ENCODE data around the gene TMEM237. TPM values are rescaled to one million over a fixed set of nuclear protein-coding genes. Genes with fewer than 3 reads are reported as not detected.

The TMEM237 gene
- total and polyA plus RNA-seq, 8 donors: 0.87 to 41.5 (median 13.1) TPM

DNA sequence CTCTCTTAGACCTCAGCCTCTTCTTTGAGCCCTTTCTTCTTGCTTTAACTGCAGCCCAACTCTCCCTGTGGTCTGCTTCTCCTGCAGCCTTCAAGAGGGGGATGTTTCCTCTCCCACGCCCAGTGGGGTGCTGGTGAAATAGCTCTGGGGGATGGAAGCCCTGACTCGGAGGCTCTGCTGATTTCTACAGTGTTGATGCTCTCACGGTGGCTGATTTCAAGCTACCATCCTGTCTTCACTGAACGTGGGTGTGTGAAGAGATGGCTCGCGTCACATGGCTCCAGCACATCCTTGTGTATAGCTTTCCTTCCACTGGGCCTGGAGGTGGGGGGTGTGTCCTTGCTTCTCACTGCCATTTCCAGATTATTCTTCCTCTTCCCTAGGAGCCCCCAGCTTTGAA is 35.1 kb upstream of the TMEM237 start:
- peaks cover 0 to 14% (median 0%) of the 10 kb centered on the region in 3 donors for H3K27me3 ChIP-seq
- no peaks in the 10 kb centered on the region for H3K4me1 ChIP-seq
- 66 to 76% (median 73%) methylated on average over 6 of the region's 6 CpGs for WGBS, 5 donors
- H3K36me3 ChIP-seq: no peaks in the 10 kb centered on the region
- intact Hi-C loops (cut with DNase I; ENCODE audit: low total_unique reads): no loop called here
- H3K27ac ChIP-seq: no peak overlapping the region
- H3K4me3 ChIP-seq: no peak overlapping the region
- TF ChIP-seq POLR2AphosphoS5 (IDR thresholded peaks at IDR 0.05) (no peak), EP300 (IDR thresholded peaks at IDR 0.05) (no peak), POLR2A (IDR thresholded peaks at IDR 0.05) (no peak)
- TF ChIP-seq, protein P1, sequence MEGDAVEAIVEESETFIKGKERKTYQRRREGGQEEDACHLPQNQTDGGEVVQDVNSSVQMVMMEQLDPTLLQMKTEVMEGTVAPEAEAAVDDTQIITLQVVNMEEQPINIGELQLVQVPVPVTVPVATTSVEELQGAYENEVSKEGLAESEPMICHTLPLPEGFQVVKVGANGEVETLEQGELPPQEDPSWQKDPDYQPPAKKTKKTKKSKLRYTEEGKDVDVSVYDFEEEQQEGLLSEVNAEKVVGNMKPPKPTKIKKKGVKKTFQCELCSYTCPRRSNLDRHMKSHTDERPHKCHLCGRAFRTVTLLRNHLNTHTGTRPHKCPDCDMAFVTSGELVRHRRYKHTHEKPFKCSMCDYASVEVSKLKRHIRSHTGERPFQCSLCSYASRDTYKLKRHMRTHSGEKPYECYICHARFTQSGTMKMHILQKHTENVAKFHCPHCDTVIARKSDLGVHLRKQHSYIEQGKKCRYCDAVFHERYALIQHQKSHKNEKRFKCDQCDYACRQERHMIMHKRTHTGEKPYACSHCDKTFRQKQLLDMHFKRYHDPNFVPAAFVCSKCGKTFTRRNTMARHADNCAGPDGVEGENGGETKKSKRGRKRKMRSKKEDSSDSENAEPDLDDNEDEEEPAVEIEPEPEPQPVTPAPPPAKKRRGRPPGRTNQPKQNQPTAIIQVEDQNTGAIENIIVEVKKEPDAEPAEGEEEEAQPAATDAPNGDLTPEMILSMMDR (IDR thresholded peaks at IDR 0.05): no peak
- DNase-seq: no peak
- no peaks in the 10 kb centered on the region for H3K9me3 ChIP-seq

DNA sequence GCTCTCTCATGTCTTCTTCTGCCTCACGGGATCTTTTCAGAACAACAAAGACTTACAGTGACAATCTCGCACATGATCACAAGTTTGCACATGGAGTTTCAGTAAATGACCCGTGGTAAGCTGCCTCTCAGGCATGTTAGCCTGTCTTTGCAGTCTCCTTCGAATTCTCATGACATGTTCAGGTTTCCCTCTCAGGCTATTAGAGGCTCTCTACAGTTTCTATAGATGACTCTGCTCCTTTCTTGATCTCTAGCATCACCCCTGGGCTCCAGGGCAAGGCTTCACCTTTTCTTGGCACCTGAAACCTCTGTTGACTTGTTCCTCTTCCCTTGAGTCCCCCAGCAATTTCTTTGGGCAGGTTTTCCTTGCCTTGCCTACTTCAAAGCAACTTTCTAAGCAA is 32.2 kb upstream of the TMEM237 start:
- Histone ChIP-seq H3K9me3 (peaks cover 0 to 7% (median 0%) of the 10 kb centered on the region in 4 donors), H3K27ac (no peak overlapping the region), H3K27me3 (peaks cover 0 to 1% (median 0%) of the 10 kb centered on the region in 3 donors), H3K36me3 (no peaks in the 10 kb centered on the region), H3K4me3 (no peak overlapping the region), H3K4me1 (no peaks in the 10 kb centered on the region)
- TF ChIP-seq POLR2A (IDR thresholded peaks at IDR 0.05) (no peak), EP300 (IDR thresholded peaks at IDR 0.05) (no peak), POLR2AphosphoS5 (IDR thresholded peaks at IDR 0.05) (no peak)
- TF ChIP-seq, protein P1 (IDR thresholded peaks at IDR 0.05): no peak
- WGBS, 5 donors: 55 to 78% (median 73%) methylated on average over 4 of the region's 4 CpGs
- intact Hi-C loops (cut with DNase I; ENCODE audit: low total_unique reads): no loop called here
- DNase-seq: no peak

DNA sequence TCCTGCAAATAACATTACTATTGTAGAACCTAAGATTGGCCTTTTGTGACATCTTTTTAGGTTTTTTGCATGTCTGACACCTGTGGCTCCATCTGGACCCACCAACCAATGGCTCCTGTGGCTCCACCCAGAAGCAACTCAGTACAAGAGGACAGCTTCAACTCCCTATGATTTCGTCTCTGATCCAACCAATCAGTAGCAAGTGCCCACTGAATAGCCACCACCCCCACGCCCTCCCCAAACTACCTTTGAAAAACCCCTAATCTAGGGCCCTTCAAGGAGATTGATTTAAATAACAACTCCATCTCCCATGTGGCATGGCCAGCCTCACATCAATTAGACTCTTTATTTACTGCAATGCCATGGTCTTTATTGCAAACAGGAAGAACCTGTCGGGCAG is 31.5 kb upstream of the TMEM237 start:
- Histone ChIP-seq H3K4me1 (no peaks in the 10 kb centered on the region), H3K27ac (no peak overlapping the region), H3K27me3 (no peaks in the 10 kb centered on the region), H3K4me3 (no peak overlapping the region), H3K9me3 (peaks cover 0 to 7% (median 0%) of the 10 kb centered on the region in 4 donors), H3K36me3 (no peaks in the 10 kb centered on the region)
- intact Hi-C loops (cut with DNase I; ENCODE audit: low total_unique reads): no loop called here
- WGBS, 5 donors: 65 to 76% (median 70%) methylated on average over 3 of the region's 3 CpGs
- DNase-seq: no peak
- TF ChIP-seq POLR2A (IDR thresholded peaks at IDR 0.05) (no peak), EP300 (IDR thresholded peaks at IDR 0.05) (no peak), POLR2AphosphoS5 (IDR thresholded peaks at IDR 0.05) (no peak)
- TF ChIP-seq, protein P1 (IDR thresholded peaks at IDR 0.05): no peak

DNA sequence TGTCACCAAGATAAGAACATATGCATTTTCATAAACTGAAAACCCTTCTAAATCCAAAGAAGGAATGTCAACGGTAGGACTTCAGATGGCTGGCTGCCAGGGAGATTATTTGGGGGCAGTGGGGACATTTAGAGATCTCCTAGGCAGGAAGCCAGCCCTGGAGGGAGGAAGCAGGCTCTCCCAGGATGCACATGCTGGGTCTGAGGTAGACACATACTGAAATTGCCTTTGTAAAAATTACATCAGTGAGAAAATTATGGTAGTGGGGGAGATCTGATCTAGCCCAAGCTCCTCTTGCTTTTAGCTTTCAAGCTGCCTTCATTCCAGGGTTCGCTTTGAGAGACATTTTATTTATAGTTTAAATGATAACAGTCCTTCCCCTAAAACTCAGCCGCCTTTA is 31.0 kb upstream of the TMEM237 start:
- Histone ChIP-seq H3K4me1 (no peaks in the 10 kb centered on the region), H3K27ac (no peak overlapping the region), H3K27me3 (no peaks in the 10 kb centered on the region), H3K9me3 (peaks cover 0 to 7% (median 0%) of the 10 kb centered on the region in 4 donors), H3K36me3 (no peaks in the 10 kb centered on the region), H3K4me3 (no peak overlapping the region)
- 55 to 76% (median 65%) methylated on average over 3 of the region's 3 CpGs for WGBS, 5 donors
- TF ChIP-seq POLR2AphosphoS5 (IDR thresholded peaks at IDR 0.05) (no peak), EP300 (IDR thresholded peaks at IDR 0.05) (no peak), POLR2A (IDR thresholded peaks at IDR 0.05) (no peak)
- TF ChIP-seq, protein P1 (IDR thresholded peaks at IDR 0.05): no peak
- intact Hi-C loops (cut with DNase I; ENCODE audit: low total_unique reads): no loop called here
- DNase-seq: no peak
